HCT116 (cell line): ENCODE results near the gene MIPEP. TPM values are rescaled to one million over a fixed set of nuclear protein-coding genes. Genes with fewer than 3 reads are reported as not detected.

Experiments
- ATAC-seq: fragments of 200-7000 bp; cut with Tn5 transposase; 2 replicates; pipeline ENCODE4 v1.9.1; 2020; ENCODE audit warnings: mild to moderate bottlenecking, moderate library complexity
- BruUV-seq: library from RNA; stranded (reverse); fragments of 400-500 nt; replicated peaks from 2 replicates; lab custom pipeline; 2021; lab: Mats Ljungman, UMichigan
- CTCF ChIA-PET: fragments of 300-600 bp; sonication (Branson Sonifier 250); formaldehyde crosslinking; loops from one replicate; lab custom pipeline; 2021; ENCODE audit warnings: antibody characterized with exemption; lab: Charles Lee
- POLR2A ChIA-PET: fragments of 300-600, 350-600 bp; sonication (Branson Sonifier 250); formaldehyde crosslinking; loops from one replicate; lab custom pipeline; 2021; ENCODE audit warnings: antibody characterized with exemption; lab: Charles Lee
- RAD21 ChIA-PET, 2 experiments: fragments of 300-600 bp; sonication (Branson Sonifier 250); formaldehyde crosslinking; loops; one replicate each; lab custom pipeline; 2023; ENCODE audit warnings: low total read pairs in 2 of 2; ENCODE audit not compliant: uncharacterized antibody in 2 of 2, unreplicated experiment in 2 of 2, low non-redundant PET in 1 of 2; lab: Charles Lee
- DNase-seq: peaks from one replicate; pipeline ENCODE4 v3.0.0-alpha.2; 2010; ENCODE audit warnings: low read depth, low spot score
- H2AFZ ChIP-seq: fragments of 200-600 bp; shearing (Covaris generic), sonication (generic); 2 replicates; pipeline ENCODE4 v1.6.1; 2017; ENCODE audit warnings: low read depth, mixed run types, mixed read lengths, antibody characterized with exemption, low read length; ENCODE audit not compliant: poor library complexity, severe bottlenecking
- H3K27ac ChIP-seq: 2 replicates; pipeline ENCODE4 v1.5.1; 2012; ENCODE audit warnings: low read depth, low read length
- H3K27me3 ChIP-seq: fragments of 200-600 bp; sonication (generic); 2 replicates; pipeline ENCODE4 v1.6.1; 2016; ENCODE audit warnings: mixed run types, low read length, mixed read lengths; ENCODE audit not compliant: insufficient read depth
- H3K36me3 ChIP-seq, 2 experiments: fragments of 200-500 bp in 1 of 2; fragments of 200-600 bp in 1 of 2; sonication (Bioruptor generic) in 1 of 2; sonication (generic) in 1 of 2; 2 replicates each; pipeline versions ENCODE4 v1.5.1 to v1.6.1; 2014 to 2016; ENCODE audit warnings: low read length in 2 of 2, inconsistent platforms in 1 of 2, mixed read lengths in 1 of 2, mixed run types in 1 of 2; ENCODE audit not compliant: insufficient read depth in 2 of 2, control insufficient read depth in 1 of 2
- H3K4me1 ChIP-seq, 2 experiments: fragments of 200-600 bp in 1 of 2; sonication (generic) in 1 of 2; 2 replicates each; pipeline versions ENCODE4 v1.5.1 to v1.6.1; 2012 to 2017; ENCODE audit warnings: low read length in 2 of 2, inconsistent platforms in 1 of 2, mild to moderate bottlenecking in 1 of 2, mixed read lengths in 1 of 2, mixed run types in 1 of 2, moderate library complexity in 1 of 2; ENCODE audit not compliant: insufficient read depth in 2 of 2, control insufficient read depth in 1 of 2
- H3K4me2 ChIP-seq: fragments of 200-600 bp; sonication (generic); 2 replicates; pipeline ENCODE4 v1.6.1; 2017; ENCODE audit warnings: mixed run types, low read length, mixed read lengths
- H3K4me3 ChIP-seq, 2 experiments: fragments of 200-600 bp in 1 of 2; sonication (generic) in 1 of 2; replicated peaks in 1 of 2; 2 replicates each; pipeline ENCODE4 v1.5.1; 2011 to 2016; ENCODE audit warnings: low read length in 2 of 2, control low read depth in 1 of 2, low read depth in 1 of 2, mild to moderate bottlenecking in 1 of 2, mixed read lengths in 1 of 2, mixed run types in 1 of 2
- H3K79me2 ChIP-seq: fragments of 200-600 bp; sonication (generic); 2 replicates; pipeline ENCODE4 v1.6.1; 2017; ENCODE audit warnings: mild to moderate bottlenecking, mixed run types, low read length, moderate library complexity, mixed read lengths; ENCODE audit not compliant: insufficient read depth
- H3K9ac ChIP-seq: fragments of 200-600 bp; sonication (generic); 2 replicates; pipeline ENCODE4 v1.6.1; 2016; ENCODE audit warnings: low read length, mixed read lengths
- H3K9me2 ChIP-seq: fragments of 200-600 bp; sonication (generic), shearing (Covaris generic); 2 replicates; pipeline ENCODE4 v1.6.1; 2017; ENCODE audit warnings: mixed run types, mild to moderate bottlenecking, moderate library complexity; ENCODE audit not compliant: insufficient read depth
- H3K9me3 ChIP-seq, 2 experiments: fragments of 200-500 bp in 1 of 2; fragments of 200-600 bp in 1 of 2; sonication (Bioruptor generic) in 1 of 2; sonication (generic) in 1 of 2; 2 replicates each; pipeline ENCODE4 v1.6.1; 2014 to 2017; ENCODE audit warnings: low read length in 2 of 2, mixed read lengths in 2 of 2, inconsistent platforms in 1 of 2, low read depth in 1 of 2, mild to moderate bottlenecking in 1 of 2, mixed run types in 1 of 2, moderate library complexity in 1 of 2; ENCODE audit not compliant: control insufficient read depth in 1 of 2, insufficient read depth in 1 of 2
- H4K20me1 ChIP-seq: fragments of 200-600 bp; sonication (generic), shearing (Covaris generic); 2 replicates; pipeline ENCODE4 v1.6.1; 2017; ENCODE audit warnings: mixed run types, mild to moderate bottlenecking, moderate library complexity; ENCODE audit not compliant: insufficient read depth
- ATF3 ChIP-seq: IDR thresholded peaks from 2 replicates; pipeline ENCODE4 v1.6.1; 2012
- CEBPB ChIP-seq: IDR thresholded peaks from 2 replicates; pipeline ENCODE4 v1.6.1; 2012; ENCODE audit warnings: low read depth
- CTCF ChIP-seq, 3 experiments: fragments of 200-600 bp in 1 of 3; sonication (generic) in 1 of 3; IDR thresholded peaks in 2 of 3; conservative IDR thresholded peaks in 1 of 3; 2 replicates each; pipeline ENCODE4 v1.5.1; 2012 to 2017; ENCODE audit warnings: low read depth in 2 of 3, low read length in 2 of 3, antibody characterized with exemption in 1 of 3, borderline replicate concordance in 1 of 3, control low read depth in 1 of 3, mild to moderate bottlenecking in 1 of 3, mixed read lengths in 1 of 3, mixed run types in 1 of 3, moderate library complexity in 1 of 3; ENCODE audit not compliant: insufficient read depth in 1 of 3
- EGR1 ChIP-seq: IDR thresholded peaks from 2 replicates; pipeline ENCODE4 v1.6.1; 2012; ENCODE audit warnings: low read depth
- ELF1 ChIP-seq: IDR thresholded peaks from 2 replicates; pipeline ENCODE4 v1.6.1; 2012; ENCODE audit warnings: low read depth, borderline replicate concordance
- EZH2phosphoT487 ChIP-seq: fragments of 200-600 bp; IDR thresholded peaks from 2 replicates; pipeline ENCODE4 v1.6.1; 2018; ENCODE audit warnings: antibody characterized with exemption, borderline replicate concordance
- FOSL1 ChIP-seq: IDR thresholded peaks from 2 replicates; pipeline ENCODE4 v1.6.1; 2012; ENCODE audit warnings: low read depth
- POLR2A ChIP-seq: IDR thresholded peaks from 2 replicates; pipeline ENCODE4 v1.7.0; 2011; ENCODE audit warnings: borderline replicate concordance; ENCODE audit not compliant: insufficient read depth, insufficient read length; ENCODE audit errors: extremely low read depth
- RAD21 ChIP-seq: IDR thresholded peaks from 2 replicates; pipeline ENCODE4 v1.6.1; 2012; ENCODE audit warnings: low read depth, mild to moderate bottlenecking
- SRF ChIP-seq: IDR thresholded peaks from 2 replicates; pipeline ENCODE4 v1.6.1; 2012; ENCODE audit warnings: low read depth
- ZFX ChIP-seq: fragments of 450-650 bp; IDR thresholded peaks from 2 replicates; pipeline ENCODE4 v1.6.1; 2017
- intact Hi-C: fragments of 100-400 bp; cut with micrococcal nuclease; formaldehyde crosslinking; loops from 2 replicates; pipeline ENCODE4 v1.10.0; 2022
- total RNA-seq: library from RNA; stranded (reverse); gene quantifications from one replicate; pipeline ENCODE4 v1.2.1, GENCODE V29; 2021; ENCODE audit not compliant: unreplicated experiment
- TF ChIP-seq, protein P1 (sequence below): IDR thresholded peaks from 2 replicates; pipeline ENCODE4 v1.6.1; 2011; ENCODE audit warnings: mild to moderate bottlenecking, low read length, moderate library complexity; ENCODE audit not compliant: insufficient replicate concordance; ENCODE audit errors: extremely low read depth

MIPEP gene
- total RNA-seq, 1 experiment from 2014 or later = 33.3 TPM

- no peaks in the 10 kb centered on the region for H3K36me3 ChIP-seq
- RAD21 ChIA-PET = no interaction called here
- intact Hi-C loops = no loop called here
- ATAC-seq (no peak), DNase-seq (no peak)
- TF ChIP-seq CTCF (IDR thresholded peaks at IDR 0.05 in 2 of 3, conservative IDR thresholded peaks at IDR 0.05 in 1 of 3; ENCODE audit: borderline replicate concordance in 1 of 3, insufficient read depth in 1 of 3, low read depth in 2 of 3, low read length in 2 of 3) (no peak), FOSL1 (no peak), CEBPB (no peak), EGR1 (no peak), EZH2phosphoT487 (no peak), RAD21 (no peak), ATF3 (no peak), ZFX (no peak), POLR2A (no peak), ELF1 (no peak), SRF (no peak)
- TF ChIP-seq, protein P1, sequence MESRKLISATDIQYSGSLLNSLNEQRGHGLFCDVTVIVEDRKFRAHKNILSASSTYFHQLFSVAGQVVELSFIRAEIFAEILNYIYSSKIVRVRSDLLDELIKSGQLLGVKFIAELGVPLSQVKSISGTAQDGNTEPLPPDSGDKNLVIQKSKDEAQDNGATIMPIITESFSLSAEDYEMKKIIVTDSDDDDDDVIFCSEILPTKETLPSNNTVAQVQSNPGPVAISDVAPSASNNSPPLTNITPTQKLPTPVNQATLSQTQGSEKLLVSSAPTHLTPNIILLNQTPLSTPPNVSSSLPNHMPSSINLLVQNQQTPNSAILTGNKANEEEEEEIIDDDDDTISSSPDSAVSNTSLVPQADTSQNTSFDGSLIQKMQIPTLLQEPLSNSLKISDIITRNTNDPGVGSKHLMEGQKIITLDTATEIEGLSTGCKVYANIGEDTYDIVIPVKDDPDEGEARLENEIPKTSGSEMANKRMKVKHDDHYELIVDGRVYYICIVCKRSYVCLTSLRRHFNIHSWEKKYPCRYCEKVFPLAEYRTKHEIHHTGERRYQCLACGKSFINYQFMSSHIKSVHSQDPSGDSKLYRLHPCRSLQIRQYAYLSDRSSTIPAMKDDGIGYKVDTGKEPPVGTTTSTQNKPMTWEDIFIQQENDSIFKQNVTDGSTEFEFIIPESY = no peak
- H4K20me1 ChIP-seq = no peaks in the 10 kb centered on the region
- no peak overlapping the region for H3K9ac ChIP-seq
- no TSS peak for BruUV-seq
- H3K27me3 ChIP-seq = no peaks in the 10 kb centered on the region
- POLR2A ChIA-PET = no interaction called here
- H2AFZ ChIP-seq = no peak overlapping the region
- no peak overlapping the region for H3K4me3 ChIP-seq
- no peak overlapping the region for H3K4me2 ChIP-seq
- CTCF ChIA-PET = no interaction called here
- H3K79me2 ChIP-seq = no peaks in the 10 kb centered on the region
- no peaks in the 10 kb centered on the region for H3K9me3 ChIP-seq
- H3K27ac ChIP-seq = no peak overlapping the region
- no peaks in the 10 kb centered on the region for H3K4me1 ChIP-seq
- H3K9me2 ChIP-seq = no peaks in the 10 kb centered on the region
Measured at GRCh38 chr13:23771956-23772355, 117.2 kb downstream of the MIPEP start.
